Measurements from ENCODE around the gene DGKG. TPM values are rescaled to one million over a fixed set of nuclear protein-coding genes. Genes with fewer than 3 reads are reported as not detected.

DGKG gene
- total RNA-seq, 1 experiment from 2014 or later: 15.3 TPM

DNA sequence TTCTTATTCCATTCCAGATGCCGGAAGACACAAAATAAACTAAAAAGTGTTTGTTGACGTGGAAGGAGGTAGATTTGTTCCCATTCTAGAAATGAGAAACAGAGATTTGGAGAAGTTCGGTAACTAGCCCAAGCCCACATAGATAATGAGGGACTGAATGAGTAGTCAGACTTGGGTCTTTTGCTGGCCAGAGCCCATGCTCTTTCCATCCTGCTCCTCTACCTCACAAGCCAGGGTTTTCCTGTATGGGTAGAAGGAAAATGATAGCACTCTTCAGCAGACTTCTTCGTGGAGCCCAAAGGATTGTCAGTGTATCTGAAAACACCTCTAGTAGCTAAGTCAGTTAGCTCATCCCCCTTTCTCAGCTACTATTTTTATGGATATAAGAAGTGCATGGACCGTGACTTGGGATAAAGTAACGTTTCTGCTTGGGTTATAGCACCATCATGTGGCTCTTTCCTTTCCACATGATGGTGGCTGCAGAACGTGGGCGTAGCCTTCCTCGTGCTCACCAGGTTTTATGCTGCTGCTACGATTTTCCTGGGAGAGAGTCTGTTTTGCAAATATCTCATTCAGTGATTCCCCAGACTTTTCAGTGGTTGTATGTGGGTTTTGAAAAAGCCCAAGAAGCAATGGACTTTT is 84.6 kb downstream of the DGKG start:
- peak; percentile 67 for DNase-seq (ENCODE audit: low read depth)

DNA sequence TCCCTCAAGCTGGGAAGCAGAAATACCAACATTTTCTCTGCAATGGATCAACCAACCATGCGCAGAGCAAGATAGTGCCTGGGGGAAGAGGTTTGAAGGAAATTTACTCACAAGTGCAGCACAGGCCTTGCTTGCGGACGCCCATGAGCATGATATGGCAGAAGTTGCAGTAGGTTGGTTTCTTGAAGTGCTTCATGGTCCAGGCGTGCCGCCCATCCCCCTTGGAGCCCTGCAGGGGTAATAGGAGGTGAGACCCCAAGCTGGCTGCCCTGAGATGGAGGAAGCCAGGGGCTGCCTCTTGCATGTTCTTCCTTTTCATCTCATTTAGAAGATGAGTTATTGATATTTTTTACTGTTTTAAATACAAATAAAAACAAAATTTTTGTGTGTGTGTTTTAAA is 86.6 kb downstream of the DGKG start:
- no peak for DNase-seq (ENCODE audit: low read depth)

DNA sequence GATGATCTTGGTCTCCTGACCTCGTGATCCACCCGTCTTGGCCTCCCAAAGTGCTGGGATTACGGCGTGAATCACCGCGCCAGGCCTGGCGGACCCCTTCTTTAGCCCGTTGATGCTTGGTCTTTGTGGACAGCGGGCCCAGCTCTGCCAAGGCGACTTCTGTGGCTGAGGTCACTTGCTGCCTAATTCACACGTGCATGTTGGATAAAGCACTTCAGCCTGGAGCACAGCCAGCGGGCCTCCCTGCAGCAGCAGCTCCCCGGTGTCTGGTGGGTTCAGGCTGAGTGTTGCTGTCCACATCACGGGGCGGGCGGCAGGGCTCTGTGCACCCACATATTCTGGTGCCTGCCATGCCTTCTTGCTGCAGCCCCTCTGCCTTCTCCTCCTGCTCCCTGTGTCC is 88.4 kb downstream of the DGKG start:
- no peak for DNase-seq (ENCODE audit: low read depth)

DNA sequence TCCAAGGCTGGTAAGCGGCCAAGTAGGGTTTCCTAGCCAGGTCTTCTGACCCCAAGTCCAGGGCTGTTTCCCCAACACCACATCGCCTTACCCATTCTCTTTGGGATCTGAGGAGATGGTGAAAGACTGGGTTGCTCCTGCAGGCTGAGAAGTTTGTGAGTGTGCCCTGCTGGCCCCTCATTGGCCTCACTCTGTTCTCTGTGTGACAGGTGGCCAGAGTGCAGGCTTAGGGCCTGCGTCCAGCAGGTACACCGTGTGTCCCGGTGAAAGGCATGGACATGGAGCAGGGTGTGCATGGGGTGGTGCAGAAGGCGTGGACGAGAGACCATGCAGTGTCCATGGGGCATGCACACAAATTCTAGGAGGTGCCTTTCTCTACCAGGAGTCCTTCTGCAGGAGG is 91.3 kb downstream of the DGKG start:
- DNase-seq (ENCODE audit: low read depth): no peak

DNA sequence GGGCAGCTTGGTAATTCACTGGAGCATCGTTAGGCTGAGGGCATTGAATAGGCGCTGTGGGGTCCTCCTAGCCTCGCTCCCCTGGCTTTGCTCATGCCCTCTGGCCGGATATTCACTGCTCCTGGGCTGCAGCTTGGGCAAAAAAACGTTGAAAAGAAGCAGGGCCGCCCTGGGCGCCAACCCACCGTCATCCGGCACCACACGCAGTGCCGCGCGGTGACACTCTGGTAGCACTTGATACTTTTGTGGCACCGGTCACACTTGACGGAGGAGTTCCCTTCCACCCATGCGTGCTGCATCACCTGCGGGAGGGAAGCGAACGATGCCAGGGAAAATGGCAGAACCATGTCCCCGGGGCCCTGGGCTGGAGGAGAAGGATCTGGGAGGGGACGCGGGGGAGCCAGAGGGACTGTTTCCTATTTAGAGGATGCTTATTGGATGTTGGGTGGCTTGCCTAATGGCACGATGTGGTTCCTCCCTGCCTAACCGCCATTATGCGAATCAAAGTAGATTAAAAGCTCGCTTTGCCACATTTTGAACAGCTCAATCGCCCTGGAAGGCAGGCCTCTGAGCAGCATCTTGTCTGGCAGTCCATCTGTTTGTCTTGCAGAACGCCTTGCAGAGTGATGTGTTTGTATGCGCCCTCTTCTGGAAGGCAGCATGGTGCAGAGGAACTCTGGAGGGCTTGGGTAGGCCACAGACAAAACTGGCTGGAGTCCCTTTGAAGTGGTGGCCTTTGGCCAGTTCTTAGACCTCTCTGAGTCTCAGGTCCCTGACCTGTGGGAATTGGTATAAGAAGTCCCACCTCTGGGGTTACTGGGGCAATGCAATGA is 93.2 kb downstream of the DGKG start:
- peak; percentile 49 for DNase-seq (ENCODE audit: low read depth)

DNA sequence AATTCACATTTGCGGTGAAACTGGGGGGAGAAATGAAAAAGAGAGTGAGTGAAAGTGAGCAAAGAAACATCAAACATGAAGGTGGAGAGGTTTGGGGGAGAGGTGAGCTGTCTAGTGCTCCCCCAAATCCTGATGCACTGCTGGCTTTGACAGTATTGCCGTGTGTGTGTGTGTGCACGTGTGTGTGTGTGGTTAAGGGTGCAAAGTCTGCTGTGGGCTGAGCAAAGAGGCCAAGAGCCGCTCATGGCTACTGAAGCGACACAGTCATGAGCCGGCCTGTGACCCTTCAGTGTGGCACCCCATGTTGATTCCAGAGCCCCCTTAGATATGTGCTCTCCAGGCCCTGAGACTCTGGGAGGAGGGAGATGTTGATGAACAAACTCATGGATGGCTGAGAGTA is 94.3 kb downstream of the DGKG start:
- no peak for DNase-seq (ENCODE audit: low read depth)

DNA sequence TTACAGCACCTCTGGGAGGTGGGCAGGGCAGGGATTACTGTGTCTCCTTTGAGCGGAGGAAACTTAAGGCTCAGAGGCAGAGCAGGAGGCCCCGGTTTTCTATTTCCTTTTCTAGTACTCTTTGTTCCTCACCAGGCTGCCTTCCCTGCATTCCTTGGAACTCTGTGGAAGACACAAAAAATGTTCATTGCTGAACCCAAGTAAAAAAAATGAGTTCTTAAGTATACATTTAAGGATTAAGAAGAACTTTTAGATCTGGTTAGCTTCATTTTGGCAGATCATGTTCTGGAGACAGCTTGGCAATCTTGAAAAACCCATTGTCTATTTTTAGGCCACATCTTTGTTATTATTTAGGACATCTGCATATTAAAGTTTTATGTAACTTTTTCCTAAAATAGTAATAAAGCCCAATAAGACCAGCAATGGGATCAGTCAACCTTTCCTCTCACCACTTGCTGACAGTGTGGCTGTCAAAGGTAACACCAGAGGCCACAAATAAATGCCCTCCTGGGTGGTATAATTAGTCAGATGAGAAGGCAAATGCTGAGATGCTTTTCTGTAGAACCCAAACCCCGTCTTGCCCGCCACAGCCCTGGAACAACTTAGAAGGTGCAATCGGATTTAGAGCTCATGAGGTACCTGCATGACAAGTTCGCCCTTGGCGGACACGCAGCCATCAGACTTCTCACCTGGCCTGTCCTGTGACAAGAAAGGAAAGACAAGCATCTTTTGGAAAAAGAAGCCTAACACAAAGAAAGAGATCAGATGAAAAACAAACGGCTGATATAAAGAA is 97.2 kb downstream of the DGKG start:
- DNase-seq (ENCODE audit: low read depth): no peak

DNA sequence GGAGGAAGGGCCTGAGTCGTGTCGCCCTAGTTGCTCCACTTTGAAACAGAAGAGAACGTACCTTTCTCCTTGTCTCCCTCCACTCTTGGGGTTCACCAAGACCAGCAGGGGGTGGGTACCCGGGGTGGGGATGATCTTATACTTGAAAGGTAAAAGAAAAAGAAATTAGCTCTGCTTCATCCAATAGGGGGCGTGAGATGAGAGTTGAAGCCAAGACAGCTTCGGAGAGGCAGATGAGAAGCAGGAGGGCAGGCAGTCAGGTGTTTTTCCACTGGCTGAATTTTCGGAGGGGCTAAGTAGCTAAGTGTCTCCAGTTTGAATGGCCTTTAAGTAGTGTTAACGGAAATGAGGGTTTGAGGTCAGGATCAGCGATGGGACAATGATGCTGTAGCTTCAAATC is 100.4 kb downstream of the DGKG start:
- no peak for DNase-seq (ENCODE audit: low read depth)

DNA sequence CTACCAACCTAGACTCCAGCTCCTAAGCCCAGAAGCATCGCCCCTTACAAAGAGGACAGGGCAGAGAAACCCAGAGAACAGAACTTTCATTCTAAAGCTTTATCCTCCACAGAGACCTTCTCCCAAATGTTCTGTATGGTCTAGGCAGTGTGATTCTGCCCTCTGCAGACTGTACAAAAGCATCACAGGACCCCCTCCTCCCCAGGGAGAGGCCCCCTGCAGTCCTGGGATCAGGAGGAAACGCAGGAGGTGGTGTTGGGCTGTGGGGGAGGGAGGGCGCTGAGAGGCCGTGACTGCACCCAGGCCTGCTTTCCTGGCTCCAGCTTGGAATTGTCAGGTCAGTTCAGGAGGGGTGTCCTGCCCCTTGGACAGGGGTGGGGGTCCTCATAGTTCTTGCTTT is 101.3 kb downstream of the DGKG start:
- no peak for DNase-seq (ENCODE audit: low read depth)

DNA sequence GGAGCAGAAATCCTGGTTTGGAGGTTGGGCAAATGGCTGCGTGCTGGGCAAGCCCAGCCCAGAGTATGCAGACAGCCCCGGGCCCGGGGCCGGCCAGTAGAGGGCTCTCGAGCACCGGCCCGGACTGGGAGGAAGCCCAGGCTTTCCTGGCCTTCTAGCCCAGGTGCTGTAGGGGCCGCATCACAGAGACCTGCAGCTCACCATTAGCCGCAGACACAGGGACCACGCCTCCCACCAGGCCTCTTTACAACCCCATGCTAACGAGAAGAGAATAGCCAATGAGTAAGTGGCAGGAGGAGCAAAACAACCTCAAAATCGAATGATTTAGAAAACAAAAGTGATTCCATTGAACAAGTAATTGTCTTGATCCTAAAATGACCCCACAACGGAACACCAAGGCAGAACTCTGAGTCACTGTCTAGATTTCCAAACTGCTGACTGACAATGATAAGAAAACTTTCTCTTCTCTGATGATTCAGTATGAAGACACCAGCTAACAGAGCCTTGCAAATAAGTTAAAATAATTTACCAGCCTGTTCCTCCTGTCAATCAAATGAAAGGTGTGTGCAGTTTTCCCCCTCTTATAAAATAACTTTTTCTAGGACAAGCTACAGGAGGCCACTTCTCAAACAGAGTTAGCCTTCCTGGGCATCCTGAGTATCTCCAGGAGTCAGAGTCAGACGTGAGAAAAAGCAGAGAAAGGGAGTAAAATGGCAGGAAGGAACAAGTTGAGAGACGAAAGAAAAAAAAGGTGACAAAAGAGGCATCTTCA is 102.2 kb downstream of the DGKG start:
- DNase-seq (ENCODE audit: low read depth): peak; percentile 71

DNA sequence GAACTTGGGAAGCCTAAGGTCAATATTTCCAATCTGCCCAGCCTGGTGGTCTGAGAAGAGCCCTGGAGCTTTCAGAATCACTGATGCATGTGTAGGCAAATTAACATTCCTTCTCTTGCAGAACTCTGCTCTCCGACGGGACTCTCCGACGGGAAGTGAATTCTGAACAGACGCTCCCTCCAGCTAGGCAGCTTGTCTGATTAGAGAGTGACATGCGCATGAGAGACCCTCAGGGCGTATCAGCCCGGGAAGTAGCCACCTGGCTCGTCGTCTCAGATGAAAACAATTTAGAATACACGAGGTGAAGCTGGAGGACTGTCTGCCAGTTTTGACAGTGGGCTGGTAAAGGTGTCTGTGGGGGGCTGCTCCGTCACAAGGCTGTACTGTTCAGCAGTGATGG is 103.1 kb downstream of the DGKG start:
- no peak for DNase-seq (ENCODE audit: low read depth)

DNA sequence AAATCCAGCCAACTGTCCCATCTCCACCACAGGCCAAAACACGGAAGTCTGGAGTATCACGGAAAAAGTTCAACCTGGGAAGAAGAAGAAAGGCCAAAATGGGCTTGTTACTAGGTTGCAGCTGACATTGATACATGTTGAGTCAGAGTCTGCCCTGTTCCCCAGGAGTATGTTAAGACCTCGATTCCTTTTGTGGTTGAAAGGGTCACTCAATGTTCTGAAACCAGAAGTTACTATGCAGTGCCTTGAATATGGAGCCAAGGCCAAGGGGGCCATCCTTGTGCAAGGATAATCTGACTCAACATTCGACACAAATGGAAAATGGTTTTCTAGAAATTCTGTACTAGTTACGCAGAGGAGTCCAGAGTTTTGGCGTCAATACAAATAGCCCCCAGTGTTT is 104.2 kb downstream of the DGKG start:
- DNase-seq (ENCODE audit: low read depth): peak; percentile 86

DNA sequence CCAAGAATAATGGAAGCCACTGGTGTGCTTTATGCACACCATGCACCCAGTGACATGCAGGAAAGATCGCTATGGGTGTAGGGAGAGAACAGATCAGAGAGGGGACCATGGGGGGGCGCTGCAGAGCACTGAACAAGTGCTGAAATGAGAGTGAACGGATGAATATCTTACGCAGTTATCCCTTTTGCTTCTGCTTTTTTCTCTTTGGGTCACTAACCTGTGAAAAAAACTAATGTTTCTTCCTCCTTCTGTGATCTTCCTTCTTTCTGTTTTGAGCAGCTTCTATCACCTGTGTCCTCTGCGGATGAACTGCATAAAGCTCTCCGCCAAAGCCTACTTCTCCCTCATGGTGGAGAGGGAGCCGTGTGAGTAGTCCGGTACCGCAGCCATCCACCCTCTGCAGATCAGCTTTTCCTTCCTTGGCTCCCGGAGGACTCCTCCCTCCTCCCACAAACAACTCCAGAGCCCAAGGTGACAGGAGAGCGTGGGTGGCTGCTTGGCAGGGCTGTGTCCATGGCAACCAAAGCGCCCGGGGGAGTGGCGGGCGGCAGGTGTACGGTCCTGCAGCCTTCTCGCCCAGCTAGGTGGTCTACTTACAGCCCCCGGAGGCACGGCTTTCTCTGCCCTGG is 106.2 kb downstream of the DGKG start:
- DNase-seq (ENCODE audit: low read depth): no peak

DNA sequence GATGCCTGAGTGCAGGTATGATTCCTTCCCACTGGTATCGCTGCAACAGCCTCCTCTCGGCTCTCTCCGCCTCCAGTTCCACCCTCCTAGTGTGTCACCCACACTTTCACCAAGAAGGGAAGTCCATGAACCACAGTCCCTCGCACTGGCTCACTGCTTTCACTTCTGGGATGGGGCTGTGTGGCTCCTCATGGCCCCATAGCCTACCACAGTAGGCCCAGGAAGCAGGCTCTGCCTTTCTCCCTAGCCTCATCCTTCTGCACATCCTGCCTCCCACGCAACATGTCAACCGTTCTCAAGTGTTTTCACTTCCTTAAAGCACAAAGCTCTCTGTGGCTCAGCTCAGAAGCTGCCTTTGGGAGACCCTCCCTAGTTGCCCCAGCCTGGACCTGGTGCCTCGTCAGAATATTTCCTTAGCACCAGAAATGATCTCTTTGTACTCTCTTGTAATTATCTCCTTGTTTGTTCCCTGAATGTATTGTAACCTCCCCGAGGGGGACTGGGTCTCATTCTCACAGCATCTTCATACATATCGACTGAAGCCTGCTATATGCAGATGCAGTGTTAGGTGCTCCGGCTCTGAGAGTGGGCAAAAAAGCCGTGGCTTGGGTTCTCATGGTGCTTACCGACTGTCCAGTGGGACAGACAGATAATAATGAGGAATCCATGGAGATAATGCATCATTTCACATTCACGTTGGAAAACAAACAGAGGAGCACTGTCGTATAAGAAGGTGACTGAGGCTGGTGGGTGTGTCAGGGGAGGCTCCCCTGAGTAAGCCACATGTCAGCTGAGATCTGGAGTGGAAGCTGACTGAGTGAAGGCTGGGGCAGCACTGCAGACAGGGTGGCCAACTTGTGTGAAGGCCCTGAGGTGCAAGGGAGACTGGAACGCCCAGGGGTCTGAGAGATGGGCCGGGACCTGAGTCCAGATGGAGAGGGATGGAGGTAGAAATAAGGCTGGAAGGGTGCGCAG is 107.1 kb downstream of the DGKG start:
- peak; percentile 31 for DNase-seq (ENCODE audit: low read depth)

DNA sequence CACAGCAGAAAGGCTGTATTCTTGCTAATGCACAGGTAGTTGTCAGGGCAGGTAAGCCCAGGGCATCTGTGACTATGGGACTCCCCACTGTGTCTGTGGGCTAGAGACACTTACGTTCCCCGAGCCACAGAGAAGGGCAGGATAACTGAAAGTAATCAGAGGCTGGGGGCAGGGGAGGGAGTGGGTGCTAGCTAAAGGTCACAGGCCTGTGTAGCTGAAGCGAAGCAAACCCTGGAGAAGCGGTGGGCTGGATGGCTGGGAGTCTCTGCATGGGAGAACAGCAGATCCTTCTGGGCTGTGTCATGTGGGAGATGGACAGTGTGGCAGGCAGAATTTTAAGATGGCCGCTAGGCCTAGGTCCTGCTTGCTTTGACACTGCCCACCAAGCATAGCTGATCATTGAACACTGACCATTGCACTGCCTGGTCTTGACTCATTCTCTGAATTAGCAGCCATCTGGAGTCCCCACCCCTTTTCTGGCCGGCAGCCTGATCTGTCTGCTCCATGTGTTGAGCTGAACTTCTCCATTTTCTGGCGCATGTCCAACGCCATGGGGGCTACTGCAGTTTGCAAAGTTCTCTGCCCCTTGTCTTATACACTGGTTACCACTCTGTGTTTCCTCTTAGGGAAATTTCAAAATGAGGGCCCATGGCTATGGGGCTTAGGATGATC is 110.0 kb downstream of the DGKG start:
- DNase-seq (ENCODE audit: low read depth): peak; percentile 31

DNA sequence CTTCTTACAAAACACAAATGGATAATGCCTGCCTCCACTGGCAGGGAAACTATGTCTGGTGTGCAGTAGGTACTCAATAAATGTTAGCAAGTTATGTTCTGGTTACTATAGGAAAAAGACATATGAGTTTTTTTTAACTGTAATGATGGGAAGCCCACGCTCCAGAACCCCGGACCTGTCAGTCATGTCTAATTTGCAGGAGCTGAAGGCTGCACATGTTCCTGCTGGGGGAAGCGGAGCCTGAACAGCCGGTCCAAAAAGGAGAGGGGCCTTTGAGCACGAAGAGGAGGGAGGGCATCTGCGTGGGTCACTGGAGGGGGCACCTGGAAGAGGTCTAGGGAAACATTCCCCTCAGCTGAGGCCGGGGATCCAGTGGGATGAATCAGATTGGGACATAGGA is 113.2 kb downstream of the DGKG start:
- no peak for DNase-seq (ENCODE audit: low read depth)

DNA sequence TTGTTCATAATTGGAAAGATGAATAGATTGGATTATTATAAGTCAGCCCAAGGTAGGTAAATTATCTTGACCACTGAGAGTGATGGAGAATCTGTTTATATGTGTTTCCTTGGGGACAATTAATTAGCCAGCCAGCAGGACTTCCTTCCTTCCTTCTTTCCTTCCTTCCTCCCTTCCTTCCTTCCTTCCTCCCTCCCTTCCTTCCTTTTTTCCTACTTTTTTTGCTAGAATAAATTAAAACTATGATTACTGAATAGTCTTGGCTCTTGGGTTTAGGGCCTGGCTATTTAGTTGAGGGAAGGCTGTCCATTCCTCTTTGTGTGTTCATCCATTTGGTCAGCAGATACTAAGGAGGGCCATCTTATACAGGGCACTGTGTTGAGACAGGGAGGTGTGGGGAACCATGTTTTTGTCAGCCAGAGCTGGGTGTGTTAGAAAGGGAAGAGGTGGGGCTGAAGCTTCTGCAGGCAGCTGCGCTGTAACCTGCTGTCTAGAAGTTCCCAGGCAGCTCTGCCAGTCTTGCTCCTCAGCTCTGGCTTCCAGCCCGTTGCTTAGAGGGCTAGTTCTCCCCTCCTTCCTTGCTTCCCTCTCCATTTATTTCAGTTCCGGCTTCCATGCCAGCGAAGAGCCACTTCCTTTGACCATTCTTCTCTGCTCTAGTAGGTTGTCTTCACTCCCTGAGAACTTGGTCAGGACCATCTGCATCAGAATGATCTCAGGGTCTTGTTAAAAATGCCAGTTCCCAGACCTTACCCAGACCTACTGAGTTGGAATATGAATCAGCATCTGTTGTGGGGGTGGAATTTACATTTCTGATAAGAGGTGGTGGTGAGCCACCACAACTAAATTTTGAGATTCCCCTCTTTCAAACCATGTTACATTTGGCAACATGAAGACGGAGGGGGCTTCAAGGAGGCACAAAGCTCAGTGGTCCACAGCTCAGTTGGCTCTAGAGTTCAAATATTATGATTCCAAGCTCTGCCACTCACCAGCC is 113.9 kb downstream of the DGKG start:
- no peak for DNase-seq (ENCODE audit: low read depth)

DNA sequence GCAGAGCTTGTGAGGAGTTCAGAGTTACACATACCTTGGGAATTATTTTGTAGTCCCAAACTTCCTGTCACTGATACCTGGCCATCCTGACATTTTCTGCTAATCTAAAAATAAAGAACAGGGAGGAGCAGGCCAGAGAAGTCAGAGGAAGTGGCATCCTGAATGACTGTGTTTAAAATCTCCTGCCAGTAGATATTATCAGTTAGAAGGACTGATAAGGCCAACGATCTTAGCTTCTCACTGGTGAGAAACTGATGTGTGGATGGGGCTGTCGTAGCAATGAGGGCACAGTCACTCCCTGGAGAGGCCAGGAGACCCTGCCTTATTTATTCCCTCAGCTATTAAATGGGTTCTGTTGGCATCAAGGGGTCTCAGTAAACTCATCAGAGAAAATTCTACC is 115.1 kb downstream of the DGKG start:
- no peak for DNase-seq (ENCODE audit: low read depth)

All from RPMI7951 (cell line).